ENCODE data around the gene ZMYM3. TPM values are rescaled to one million over a fixed set of nuclear protein-coding genes. Genes with fewer than 3 reads are reported as not detected.

ZMYM3 gene
- polyA plus RNA-seq, 1 donor (not counting 4 experiments of a cell fraction or from before 2014, with no cell fraction given), result 7.7 TPM

DNA sequence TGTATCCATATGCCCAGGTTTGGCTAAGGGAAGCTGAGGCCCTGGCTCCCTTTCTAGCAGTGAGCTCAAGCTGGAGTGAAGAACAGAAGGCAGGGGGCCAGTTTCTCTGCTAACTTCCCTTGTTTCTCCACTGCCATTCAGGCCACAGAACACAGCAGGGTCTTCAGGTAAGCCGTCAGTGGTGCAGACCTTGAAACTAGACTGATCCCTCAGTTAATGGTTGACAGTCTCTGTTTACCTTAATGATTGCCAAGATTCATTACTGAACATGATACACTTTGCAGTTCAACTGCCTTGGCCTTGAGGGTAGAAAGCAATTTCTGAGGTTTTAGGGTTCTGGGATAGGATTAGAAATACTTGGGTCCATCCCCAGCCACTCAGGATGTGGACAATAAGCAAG lies 39.8 kb downstream of the ZMYM3 start:
- H2AFZ ChIP-seq (ENCODE audit: control insufficient read depth, low read length), result no peak overlapping the region
- dilution Hi-C loops (cut with MboI; ENCODE audit: extremely low pct_ligation_motif_present, low sequenced_read_pairs), result no loop called here
- H3K4me2 ChIP-seq (ENCODE audit: control insufficient read depth, extremely low read depth, insufficient read depth, low read depth, low read length), result no peak overlapping the region
- H3K36me3 ChIP-seq (ENCODE audit: control insufficient read depth in 2 of 2, extremely low read depth in 1 of 2, insufficient read depth in 2 of 2, low read length in 2 of 2), result no peaks in the 10 kb centered on the region
- no peaks in the 10 kb centered on the region for H3K27me3 ChIP-seq (ENCODE audit: control insufficient read depth, extremely low read depth, insufficient read depth, low read length)
- TF ChIP-seq EZH2 (IDR thresholded peaks at IDR 0.05; ENCODE audit: low read length), result no peak
- TF ChIP-seq, protein P1, sequence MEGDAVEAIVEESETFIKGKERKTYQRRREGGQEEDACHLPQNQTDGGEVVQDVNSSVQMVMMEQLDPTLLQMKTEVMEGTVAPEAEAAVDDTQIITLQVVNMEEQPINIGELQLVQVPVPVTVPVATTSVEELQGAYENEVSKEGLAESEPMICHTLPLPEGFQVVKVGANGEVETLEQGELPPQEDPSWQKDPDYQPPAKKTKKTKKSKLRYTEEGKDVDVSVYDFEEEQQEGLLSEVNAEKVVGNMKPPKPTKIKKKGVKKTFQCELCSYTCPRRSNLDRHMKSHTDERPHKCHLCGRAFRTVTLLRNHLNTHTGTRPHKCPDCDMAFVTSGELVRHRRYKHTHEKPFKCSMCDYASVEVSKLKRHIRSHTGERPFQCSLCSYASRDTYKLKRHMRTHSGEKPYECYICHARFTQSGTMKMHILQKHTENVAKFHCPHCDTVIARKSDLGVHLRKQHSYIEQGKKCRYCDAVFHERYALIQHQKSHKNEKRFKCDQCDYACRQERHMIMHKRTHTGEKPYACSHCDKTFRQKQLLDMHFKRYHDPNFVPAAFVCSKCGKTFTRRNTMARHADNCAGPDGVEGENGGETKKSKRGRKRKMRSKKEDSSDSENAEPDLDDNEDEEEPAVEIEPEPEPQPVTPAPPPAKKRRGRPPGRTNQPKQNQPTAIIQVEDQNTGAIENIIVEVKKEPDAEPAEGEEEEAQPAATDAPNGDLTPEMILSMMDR (optimal IDR thresholded peaks at IDR 0.05 in 1 of 3, IDR thresholded peaks at IDR 0.05 in 1 of 3, conservative IDR thresholded peaks at IDR 0.05 in 1 of 3; ENCODE audit: extremely low read depth in 1 of 3, insufficient read depth in 2 of 3, low read length in 3 of 3), result no peak
- no peak overlapping the region for H3K27ac ChIP-seq (ENCODE audit: control insufficient read depth, insufficient read depth, low read length)
- DNase-seq (ENCODE audit: low read depth, low spot score) (no peak), FAIRE-seq (no peak)
- no peaks in the 10 kb centered on the region for H3K79me2 ChIP-seq (ENCODE audit: control insufficient read depth, insufficient read depth, low read length)
- H4K20me1 ChIP-seq (ENCODE audit: control insufficient read depth, extremely low read depth, insufficient read depth, low read length), result no peaks in the 10 kb centered on the region
- H3K9me3 ChIP-seq (ENCODE audit: control insufficient read depth, low read depth, low read length), result no peaks in the 10 kb centered on the region
- no peaks in the 10 kb centered on the region for H3K4me1 ChIP-seq (ENCODE audit: control insufficient read depth, extremely low read depth, insufficient read depth, low read length)
- no peak overlapping the region for H3K4me3 ChIP-seq (ENCODE audit: control insufficient read depth in 2 of 3, extremely low read depth in 1 of 3, insufficient read depth in 2 of 3, low read depth in 1 of 3, low read length in 3 of 3)
- no peaks in the 10 kb centered on the region for H3K9me1 ChIP-seq (ENCODE audit: control insufficient read depth, extremely low read depth, insufficient read depth, low read length)
- no peak overlapping the region for H3K9ac ChIP-seq (ENCODE audit: control insufficient read depth, extremely low read depth, insufficient read depth, low read length)

DNA sequence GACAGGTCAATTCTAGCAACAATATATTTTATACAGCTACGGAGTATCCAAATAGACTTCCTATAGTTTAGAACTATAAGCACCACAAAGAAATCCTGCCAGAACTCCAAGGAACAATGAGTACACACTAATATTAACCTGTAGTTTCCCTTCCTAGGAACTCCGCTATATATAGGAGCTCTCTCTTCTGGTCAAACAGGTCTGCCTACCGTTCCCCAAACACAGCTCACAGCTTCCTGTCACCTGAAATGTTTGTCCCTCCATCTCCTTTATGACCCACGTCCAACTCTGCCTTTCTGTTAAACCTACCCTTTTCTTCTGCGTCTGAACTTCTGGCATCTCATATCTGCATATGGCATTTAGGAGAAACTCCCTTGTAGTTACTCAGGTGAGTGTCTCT lies 41.4 kb downstream of the ZMYM3 start:
- H3K79me2 ChIP-seq (ENCODE audit: control insufficient read depth, insufficient read depth, low read length), result no peaks in the 10 kb centered on the region
- FAIRE-seq (no peak), DNase-seq (ENCODE audit: low read depth, low spot score) (no peak)
- H3K9ac ChIP-seq (ENCODE audit: control insufficient read depth, extremely low read depth, insufficient read depth, low read length), result no peak overlapping the region
- H3K9me1 ChIP-seq (ENCODE audit: control insufficient read depth, extremely low read depth, insufficient read depth, low read length), result no peaks in the 10 kb centered on the region
- H3K4me2 ChIP-seq (ENCODE audit: control insufficient read depth, extremely low read depth, insufficient read depth, low read depth, low read length), result no peak overlapping the region
- H3K27me3 ChIP-seq (ENCODE audit: control insufficient read depth, extremely low read depth, insufficient read depth, low read length), result no peaks in the 10 kb centered on the region
- dilution Hi-C loops (cut with MboI; ENCODE audit: extremely low pct_ligation_motif_present, low sequenced_read_pairs), result no loop called here
- H4K20me1 ChIP-seq (ENCODE audit: control insufficient read depth, extremely low read depth, insufficient read depth, low read length), result no peaks in the 10 kb centered on the region
- no peaks in the 10 kb centered on the region for H3K36me3 ChIP-seq (ENCODE audit: control insufficient read depth in 2 of 2, extremely low read depth in 1 of 2, insufficient read depth in 2 of 2, low read length in 2 of 2)
- no peaks in the 10 kb centered on the region for H3K4me1 ChIP-seq (ENCODE audit: control insufficient read depth, extremely low read depth, insufficient read depth, low read length)
- no peak overlapping the region for H2AFZ ChIP-seq (ENCODE audit: control insufficient read depth, low read length)
- TF ChIP-seq, protein P1 (optimal IDR thresholded peaks at IDR 0.05 in 1 of 3, IDR thresholded peaks at IDR 0.05 in 1 of 3, conservative IDR thresholded peaks at IDR 0.05 in 1 of 3; ENCODE audit: extremely low read depth in 1 of 3, insufficient read depth in 2 of 3, low read length in 3 of 3), result no peak
- TF ChIP-seq EZH2 (IDR thresholded peaks at IDR 0.05; ENCODE audit: low read length), result no peak
- no peak overlapping the region for H3K27ac ChIP-seq (ENCODE audit: control insufficient read depth, insufficient read depth, low read length)
- no peaks in the 10 kb centered on the region for H3K9me3 ChIP-seq (ENCODE audit: control insufficient read depth, low read depth, low read length)
- no peak overlapping the region for H3K4me3 ChIP-seq (ENCODE audit: control insufficient read depth in 2 of 3, extremely low read depth in 1 of 3, insufficient read depth in 2 of 3, low read depth in 1 of 3, low read length in 3 of 3)
